GM23248 (cell line): ENCODE measurements around the gene ZKSCAN4. TPM values are rescaled to one million over a fixed set of nuclear protein-coding genes. Genes with fewer than 3 reads are reported as not detected.

Source experiments
- DNase-seq: peaks from one replicate; pipeline ENCODE4 v3.0.0-alpha.2; 2015
- H2AFZ ChIP-seq: fragments of 200-600 bp; sonication (generic); 2 replicates; pipeline ENCODE4 v1.6.1; 2016; ENCODE audit warnings: antibody characterized with exemption
- H3F3A ChIP-seq: fragments of 200-600 bp; sonication (generic); 2 replicates; pipeline ENCODE4 v1.6.1; 2016; ENCODE audit warnings: mild to moderate bottlenecking, antibody characterized with exemption, mixed run types; ENCODE audit not compliant: insufficient read depth
- H3K27ac ChIP-seq: fragments of 200-600 bp; sonication (generic); 2 replicates; pipeline ENCODE4 v1.5.1; 2016; ENCODE audit warnings: mild to moderate bottlenecking
- H3K27me3 ChIP-seq: fragments of 200-600 bp; sonication (generic); replicated peaks from 2 replicates; pipeline ENCODE4 v1.6.1; 2016; ENCODE audit warnings: mild to moderate bottlenecking; ENCODE audit not compliant: insufficient read depth
- H3K36me3 ChIP-seq: fragments of 200-600 bp; sonication (generic); 2 replicates; pipeline ENCODE4 v1.6.1; 2016; ENCODE audit warnings: low read depth, mild to moderate bottlenecking
- H3K4me1 ChIP-seq: fragments of 200-600 bp; sonication (generic); 2 replicates; pipeline ENCODE4 v1.6.1; 2016; ENCODE audit warnings: mild to moderate bottlenecking; ENCODE audit not compliant: insufficient read depth
- H3K4me2 ChIP-seq: fragments of 200-600 bp; sonication (generic); one replicate; pipeline ENCODE4 v1.6.1; 2016; ENCODE audit warnings: mild to moderate bottlenecking; ENCODE audit not compliant: unreplicated experiment
- H3K4me3 ChIP-seq: fragments of 200-600 bp; sonication (generic); 2 replicates; pipeline ENCODE4 v1.5.1; 2016; ENCODE audit warnings: mild to moderate bottlenecking
- H3K79me2 ChIP-seq: fragments of 200-600 bp; sonication (generic); 2 replicates; pipeline ENCODE4 v1.6.1; 2016; ENCODE audit warnings: mild to moderate bottlenecking; ENCODE audit not compliant: insufficient read depth
- H3K9ac ChIP-seq: fragments of 200-600 bp; sonication (generic); 2 replicates; pipeline ENCODE4 v1.6.1; 2016; ENCODE audit warnings: mild to moderate bottlenecking
- H3K9me2 ChIP-seq: fragments of 200-600 bp; sonication (generic); 2 replicates; pipeline ENCODE4 v1.6.1; 2016; ENCODE audit warnings: mixed run types, mild to moderate bottlenecking, moderate library complexity; ENCODE audit not compliant: insufficient read depth
- H3K9me3 ChIP-seq: fragments of 200-600 bp; sonication (generic); one replicate; pipeline ENCODE4 v1.6.1; 2017; ENCODE audit warnings: low read depth
- H4K20me1 ChIP-seq: fragments of 200-600 bp; sonication (generic); 2 replicates; pipeline ENCODE4 v1.6.0; 2016; ENCODE audit not compliant: insufficient read depth
- EZH2 ChIP-seq: fragments of 200-600 bp; sonication (generic); IDR thresholded peaks from 2 replicates; pipeline ENCODE4 v1.6.1; 2018; ENCODE audit warnings: antibody characterized with exemption, mild to moderate bottlenecking; ENCODE audit not compliant: insufficient read depth, poor library complexity, severe bottlenecking
- EZH2phosphoT487 ChIP-seq: fragments of 200-600 bp; sonication (generic); IDR thresholded peaks from 2 replicates; pipeline ENCODE4 v1.6.1; 2018; ENCODE audit warnings: antibody characterized with exemption, moderate library complexity, mild to moderate bottlenecking, low read depth; ENCODE audit not compliant: insufficient read depth
- WGBS, 2 experiments: methylation state at CpG; one replicate each; pipeline ENCODE4 v1.1.6; 2015 to 2017; ENCODE audit warnings: low lambda C conversion rate in 2 of 2, low coverage in 1 of 2; ENCODE audit errors: missing lambda C conversion rate in 2 of 2; 5-methylcytosine and 5-hydroxymethylcytosine counted together
- in situ Hi-C: fragments of 300-500 bp; cut with MboI; formaldehyde crosslinking; loops from 2 replicates; pipeline ENCODE4 v1.15.0; 2020
- polyA plus RNA-seq: library from polyadenylated mRNA; unstranded; fragments of >200 nt; fragmentation: Nextera tagmentation; extraction: Ambion mirVana; gene quantifications from 2 replicates; pipeline ENCODE4 v1.2.1, GENCODE V29; 2016
- total RNA-seq: library from RNA; depleted of rRNA; stranded (reverse); fragments of >200 nt; shearing (Covaris generic); gene quantifications from 2 replicates; pipeline ENCODE4 v1.2.3, GENCODE V29; 2014

The ZKSCAN4 gene
- total and polyA plus RNA-seq, 2 experiments from 2014 or later, result 3.5 to 4.2 TPM

- no peak for TF ChIP-seq EZH2
- no peak for TF ChIP-seq EZH2phosphoT487
- H3K27me3 ChIP-seq, result no peaks in the 10 kb centered on the region
- no peaks in the 10 kb centered on the region for H3K36me3 ChIP-seq
- H3K4me3 ChIP-seq, result no peak overlapping the region
- no peak overlapping the region for H3K9ac ChIP-seq
- H3K4me2 ChIP-seq, result no peak overlapping the region
- H3K27ac ChIP-seq, result no peak overlapping the region
- H3K9me3 ChIP-seq, result no peaks in the 10 kb centered on the region
- H3F3A ChIP-seq, result no peaks in the 10 kb centered on the region
- DNase-seq, result no peak
- no peaks in the 10 kb centered on the region for H4K20me1 ChIP-seq
- no peaks in the 10 kb centered on the region for H3K9me2 ChIP-seq
- no peak overlapping the region for H2AFZ ChIP-seq
- peaks cover 18% of the 10 kb centered on the region for H3K4me1 ChIP-seq
- 76 to 88% methylated on average over 1 of the region's 1 CpG for WGBS, 2 experiments
- in situ Hi-C loops, result no loop called here
- H3K79me2 ChIP-seq, result peaks cover 27% of the 10 kb centered on the region
Measured at GRCh38 chr6:28254121-28254519, 2.1 kb upstream of the ZKSCAN4 start.

GRCh38 chr6:28251661-28252008, 434 bp downstream of the ZKSCAN4 start:
- Histone ChIP-seq H3K9ac (peak overlapping the region; percentile 88), H2AFZ (peak overlapping the region; percentile 98), H3K4me1 (peaks cover 18% of the 10 kb centered on the region), H3K9me3 (no peaks in the 10 kb centered on the region), H3K27ac (peak overlapping the region; percentile 40), H3K27me3 (no peaks in the 10 kb centered on the region), H4K20me1 (no peaks in the 10 kb centered on the region), H3K9me2 (no peaks in the 10 kb centered on the region), H3F3A (no peaks in the 10 kb centered on the region), H3K79me2 (peaks cover 27% of the 10 kb centered on the region), H3K4me3 (peak overlapping the region; percentile 98), H3K4me2 (peak overlapping the region; percentile 85), H3K36me3 (no peaks in the 10 kb centered on the region)
- DNase-seq, result peak; percentile 67
- 0% methylated on average over 25 of the region's 25 CpGs for WGBS, 2 experiments
- in situ Hi-C loops, result no loop called here
- no peak for TF ChIP-seq EZH2

DNA sequence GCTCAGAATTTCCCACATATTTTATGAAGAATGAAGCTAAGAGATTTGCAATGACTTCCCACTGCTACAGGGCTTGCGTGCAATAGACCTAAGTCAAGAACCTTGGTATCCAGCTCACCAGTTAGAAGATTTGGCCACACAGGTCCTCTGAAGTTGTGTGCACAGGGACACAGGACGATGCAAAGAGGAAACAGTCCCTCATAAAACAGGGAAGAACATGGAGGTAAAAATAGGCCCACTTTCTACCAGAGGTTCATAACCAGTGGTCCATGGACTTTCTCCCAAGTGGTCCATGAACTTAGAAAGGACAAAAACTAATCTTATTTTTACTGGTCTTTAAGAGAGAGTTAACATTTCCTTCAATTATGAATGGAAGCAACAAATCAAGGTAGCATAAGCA, 1.3 kb downstream of the ZKSCAN4 start:
- in situ Hi-C loops, result no loop called here
- peaks cover 27% of the 10 kb centered on the region for H3K79me2 ChIP-seq
- H3K27me3 ChIP-seq, result no peaks in the 10 kb centered on the region
- 0 out of 2 replicates have a peak, but pooled peaks cover 2% of the 10 kb centered on the region for H3K36me3 ChIP-seq
- no peak for DNase-seq
- H2AFZ ChIP-seq, result peak overlapping the region; percentile 98; the same call in 1 of the 2 replicates
- H3K27ac ChIP-seq, result no peak overlapping the region
- 79 to 81% methylated on average over 2 of the region's 2 CpGs for WGBS, 2 experiments
- H3K4me2 ChIP-seq, result peak overlapping the region; percentile 85
- H3K9me3 ChIP-seq, result no peaks in the 10 kb centered on the region
- H3K4me1 ChIP-seq, result peaks cover 18% of the 10 kb centered on the region
- H3F3A ChIP-seq, result no peaks in the 10 kb centered on the region
- TF ChIP-seq EZH2 (no peak), EZH2phosphoT487 (no peak)
- H3K9me2 ChIP-seq, result no peaks in the 10 kb centered on the region
- peak overlapping the region; percentile 88 for H3K9ac ChIP-seq
- H3K4me3 ChIP-seq, result peak overlapping the region; percentile 98
- no peaks in the 10 kb centered on the region for H4K20me1 ChIP-seq

DNA sequence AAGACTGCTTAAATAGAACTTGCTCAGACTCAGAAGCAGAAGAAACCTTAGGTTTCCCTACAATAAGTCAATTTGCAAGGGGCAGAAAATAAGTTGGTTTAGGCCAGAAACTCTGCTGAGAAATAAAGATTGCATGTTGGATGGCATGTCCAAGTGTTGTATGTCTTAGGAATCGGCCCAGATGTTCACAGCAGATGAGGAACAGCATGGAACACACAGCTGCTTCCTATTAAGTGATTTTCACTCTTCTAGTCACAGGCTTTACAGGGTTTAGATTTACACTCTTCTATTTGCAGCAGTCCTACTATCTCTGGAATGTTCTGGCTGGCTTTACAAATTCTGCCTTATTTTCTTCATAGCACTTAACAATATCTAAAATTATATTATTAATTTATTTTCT, 3.2 kb downstream of the ZKSCAN4 start:
- Histone ChIP-seq H4K20me1 (no peaks in the 10 kb centered on the region), H3K9me3 (no peaks in the 10 kb centered on the region), H3K36me3 (peaks cover 9% of the 10 kb centered on the region; the same call in 1 of the 2 replicates), H3K4me1 (peaks cover 18% of the 10 kb centered on the region), H3K79me2 (peaks cover 27% of the 10 kb centered on the region), H3K4me3 (no peak overlapping the region), H3F3A (no peaks in the 10 kb centered on the region), H3K4me2 (no peak overlapping the region), H3K27me3 (no peaks in the 10 kb centered on the region), H3K9me2 (no peaks in the 10 kb centered on the region), H2AFZ (no peak overlapping the region), H3K27ac (no peak overlapping the region), H3K9ac (no peak overlapping the region)
- in situ Hi-C loops, result no loop called here
- DNase-seq, result no peak
- TF ChIP-seq EZH2phosphoT487 (no peak), EZH2 (no peak)
- WGBS, 2 experiments, result 8 to 12% methylated on average over 1 of the region's 1 CpG

DNA sequence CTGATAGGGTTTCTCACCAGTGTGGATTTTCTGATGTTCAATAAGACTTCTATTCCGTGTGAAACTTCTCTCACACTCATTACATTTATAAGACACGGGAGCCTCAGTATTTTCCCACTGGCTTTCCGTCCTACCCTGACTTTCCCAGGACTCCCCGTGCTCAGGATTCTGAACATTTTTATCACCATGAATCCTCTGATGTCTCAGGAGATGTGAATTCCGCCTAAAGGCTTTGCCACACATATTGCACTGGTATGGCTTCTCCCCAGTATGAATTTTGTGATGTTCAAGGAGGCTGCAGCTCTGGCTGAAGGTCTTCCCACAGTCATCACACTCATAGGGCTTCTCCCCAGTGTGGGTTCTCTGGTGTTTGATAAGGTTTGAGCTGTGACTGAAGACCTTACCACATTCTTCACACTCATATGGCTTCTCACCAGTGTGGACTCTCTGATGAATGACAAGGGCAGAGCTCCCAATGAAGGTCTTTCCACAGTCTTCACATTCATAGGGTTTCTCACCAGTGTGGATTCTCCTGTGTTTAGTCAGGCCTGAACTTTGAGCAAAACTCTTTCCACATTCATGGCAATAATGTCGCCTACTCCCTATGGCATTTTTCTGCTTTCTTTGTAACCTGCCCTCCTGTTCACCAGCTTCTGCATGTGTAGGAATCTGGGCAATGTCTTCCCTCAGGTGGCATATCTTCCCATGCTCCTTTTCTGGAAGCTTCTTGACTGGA, 6.7 kb downstream of the ZKSCAN4 start:
- no peaks in the 10 kb centered on the region for H4K20me1 ChIP-seq
- H3K79me2 ChIP-seq, result peaks cover 11% of the 10 kb centered on the region
- 93 to 95% methylated on average over 6 of the region's 6 CpGs for WGBS, 2 experiments
- H3K27me3 ChIP-seq, result no peaks in the 10 kb centered on the region
- no peak overlapping the region for H3K9ac ChIP-seq
- H3K4me1 ChIP-seq, result peaks cover 2% of the 10 kb centered on the region; the same call in 1 of the 2 replicates
- no peaks in the 10 kb centered on the region; the same call in 1 of the 2 replicates for H3F3A ChIP-seq
- no peak overlapping the region for H3K4me2 ChIP-seq
- peaks cover 9% of the 10 kb centered on the region; the same call in 1 of the 2 replicates for H3K36me3 ChIP-seq
- H3K4me3 ChIP-seq, result no peak overlapping the region
- no peak overlapping the region for H3K27ac ChIP-seq
- H3K9me2 ChIP-seq, result no peaks in the 10 kb centered on the region
- TF ChIP-seq EZH2 (no peak), EZH2phosphoT487 (no peak)
- in situ Hi-C loops, result no loop called here
- DNase-seq, result no peak
- no peak overlapping the region for H2AFZ ChIP-seq
- H3K9me3 ChIP-seq, result no peaks in the 10 kb centered on the region
